AG08395 (cell line): Measurements from ENCODE around the gene THOC7.

Experiments
- DNase-seq: peaks from one replicate; pipeline ENCODE4 v3.0.0; 2012; ENCODE audit warnings: mixed read lengths, low spot score

THOC7 gene

GRCh38 chr3:63878394-63879060 lies 14.9 kb upstream of the THOC7 start:
- DNase-seq, result no peak

GRCh38 chr3:63877737-63878393 lies 14.3 kb upstream of the THOC7 start:
- DNase-seq, result peak; percentile 63

GRCh38 chr3:63876260-63876659 lies 12.7 kb upstream of the THOC7 start:
- no peak for DNase-seq

- no peak for DNase-seq
Observed at GRCh38 chr3:63875510-63875909, 11.9 kb upstream of the THOC7 start.

GRCh38 chr3:63874769-63875168 lies 11.2 kb upstream of the THOC7 start:
- no peak for DNase-seq

GRCh38 chr3:63872135-63872924 lies 8.7 kb upstream of the THOC7 start:
- DNase-seq, result peak; percentile 83

- DNase-seq, result no peak
Observed at GRCh38 chr3:63870615-63871005, 7.0 kb upstream of the THOC7 start.

GRCh38 chr3:63869940-63870614 lies 6.5 kb upstream of the THOC7 start:
- DNase-seq, result no peak

GRCh38 chr3:63867225-63867624 lies 3.6 kb upstream of the THOC7 start:
- DNase-seq, result no peak

GRCh38 chr3:63864965-63865327 lies 1.3 kb upstream of the THOC7 start:
- no peak for DNase-seq

GRCh38 chr3:63864008-63864964 lies 681 bp upstream of the THOC7 start:
- DNase-seq, result peak; percentile 47

GRCh38 chr3:63862804-63863149 lies 828 bp downstream of the THOC7 start:
- DNase-seq, result no peak

- DNase-seq, result no peak
Observed at GRCh38 chr3:63861306-63861705, 2.3 kb downstream of the THOC7 start.

- no peak for DNase-seq
Observed at GRCh38 chr3:63860776-63861175, 2.8 kb downstream of the THOC7 start.

- no peak for DNase-seq
Observed at GRCh38 chr3:63857311-63857710, 6.3 kb downstream of the THOC7 start.

- no peak for DNase-seq
Observed at GRCh38 chr3:63855333-63855940, 8.2 kb downstream of the THOC7 start.

GRCh38 chr3:63853106-63853505 lies 10.5 kb downstream of the THOC7 start:
- DNase-seq, result no peak

GRCh38 chr3:63851287-63851686 lies 12.3 kb downstream of the THOC7 start:
- no peak for DNase-seq

- DNase-seq, result no peak
Observed at GRCh38 chr3:63849175-63849574, 14.4 kb downstream of the THOC7 start.

- no peak for DNase-seq
Observed at GRCh38 chr3:63847718-63848450, 15.7 kb downstream of the THOC7 start.
